Chondrocyte (in vitro differentiated cells): ENCODE results near the gene ZNF385A. TPM values are rescaled to one million over a fixed set of nuclear protein-coding genes. Genes with fewer than 3 reads are reported as not detected.

ENCODE experiments used
- DNase-seq: peaks from one replicate; pipeline ENCODE4 v3.0.0; 2021; ENCODE audit warnings: mixed read lengths, low spot score
- H3K27ac Mint-ChIP-seq: one replicate; pipeline ENCODE4 v1.8.0; 2021; ENCODE audit warnings: mild to moderate bottlenecking, moderate library complexity, mixed read lengths; ENCODE audit not compliant: unreplicated experiment
- H3K27me3 Mint-ChIP-seq: 2 replicates; pipeline ENCODE4 v1.8.0; 2021; ENCODE audit warnings: low read depth, mixed read lengths
- H3K36me3 Mint-ChIP-seq: 2 replicates; pipeline ENCODE4 v1.8.0; 2021; ENCODE audit warnings: low read depth, mixed read lengths
- H3K4me1 Mint-ChIP-seq: 2 replicates; pipeline ENCODE4 v1.8.0; 2021; ENCODE audit warnings: low read depth, mild to moderate bottlenecking, mixed read lengths
- H3K4me3 Mint-ChIP-seq: one replicate; pipeline ENCODE4 v1.8.0; 2021; ENCODE audit warnings: mild to moderate bottlenecking, moderate library complexity, mixed read lengths; ENCODE audit not compliant: unreplicated experiment
- H3K9me3 Mint-ChIP-seq: 2 replicates; pipeline ENCODE4 v1.8.0; 2021; ENCODE audit warnings: low read depth, mixed read lengths
- CTCF ChIP-seq: fragments of 200-600 bp; sonication (generic); IDR thresholded peaks from 2 replicates; pipeline ENCODE4 v1.5.0; 2021; ENCODE audit warnings: antibody characterized with exemption, mild to moderate bottlenecking, moderate library complexity
- total RNA-seq: library from RNA; stranded (reverse); gene quantifications from 3 replicates; pipeline ENCODE4 v1.2.1, GENCODE V29; 2021

The ZNF385A gene
- total RNA-seq, 1 donor from 2014 or later: 6.8 TPM

GRCh38 chr12:54424224-54424623, 39.7 kb upstream of the ZNF385A start:
- H3K4me3 Mint-ChIP-seq: no peak overlapping the region
- H3K27ac Mint-ChIP-seq: no peak overlapping the region
- no peak for DNase-seq
- peaks cover 10% of the 10 kb centered on the region for H3K27me3 Mint-ChIP-seq
- H3K4me1 Mint-ChIP-seq: peaks cover 31% of the 10 kb centered on the region
- H3K36me3 Mint-ChIP-seq: peaks cover 1% of the 10 kb centered on the region
- H3K9me3 Mint-ChIP-seq: no peaks in the 10 kb centered on the region
- TF ChIP-seq CTCF: no peak

GRCh38 chr12:54423816-54424150, 39.2 kb upstream of the ZNF385A start:
- Mint-ChIP-seq H3K36me3 (peaks cover 1% of the 10 kb centered on the region), H3K4me3 (no peak overlapping the region), H3K4me1 (peaks cover 30% of the 10 kb centered on the region), H3K27me3 (peaks cover 10% of the 10 kb centered on the region), H3K27ac (no peak overlapping the region), H3K9me3 (no peaks in the 10 kb centered on the region)
- no peak for DNase-seq
- TF ChIP-seq CTCF: no peak

GRCh38 chr12:54421879-54422250, 37.3 kb upstream of the ZNF385A start:
- H3K27me3 Mint-ChIP-seq: peaks cover 10% of the 10 kb centered on the region
- H3K36me3 Mint-ChIP-seq: peaks cover 1% of the 10 kb centered on the region
- TF ChIP-seq CTCF: no peak
- no peak overlapping the region for H3K4me3 Mint-ChIP-seq
- H3K27ac Mint-ChIP-seq: no peak overlapping the region
- peaks cover 36% of the 10 kb centered on the region for H3K4me1 Mint-ChIP-seq
- H3K9me3 Mint-ChIP-seq: no peaks in the 10 kb centered on the region
- no peak for DNase-seq

- no peak for DNase-seq
- Mint-ChIP-seq H3K27ac (peak overlapping the region; percentile 45), H3K4me1 (peaks cover 41% of the 10 kb centered on the region), H3K9me3 (no peaks in the 10 kb centered on the region), H3K4me3 (no peak overlapping the region), H3K36me3 (peaks cover 1% of the 10 kb centered on the region), H3K27me3 (peaks cover 10% of the 10 kb centered on the region)
- TF ChIP-seq CTCF: no peak
Measured at GRCh38 chr12:54421175-54421878, 36.8 kb upstream of the ZNF385A start.

- peak overlapping the region; percentile 51 for H3K4me3 Mint-ChIP-seq
- no peaks in the 10 kb centered on the region for H3K36me3 Mint-ChIP-seq
- TF ChIP-seq CTCF: no peak
- H3K27ac Mint-ChIP-seq: peak overlapping the region; percentile 66
- peaks cover 45% of the 10 kb centered on the region for H3K4me1 Mint-ChIP-seq
- peaks cover 8% of the 10 kb centered on the region for H3K27me3 Mint-ChIP-seq
- H3K9me3 Mint-ChIP-seq: no peaks in the 10 kb centered on the region
- DNase-seq: no peak
Measured at GRCh38 chr12:54420766-54421144, 36.2 kb upstream of the ZNF385A start.
